Pancreas (tissue), 10 donors: ENCODE data around the gene SHC3. TPM values are rescaled to one million over a fixed set of nuclear protein-coding genes. Genes with fewer than 3 reads are reported as not detected.

Source experiments
- ATAC-seq, 4 donors: fragments of 200-7000 bp; cut with Tn5 transposase; one replicate each; pipeline versions ENCODE4 v1.8.0 to v1.9.1; 2020; ENCODE audit warnings: mild to moderate bottlenecking in 4 of 4, moderate library complexity in 4 of 4
- DNase-seq, 6 donors: peaks; one replicate each; pipeline ENCODE4 v3.0.0-alpha.2; 2020
- FAIRE-seq: peaks from 2 replicates; lab custom pipeline; 2012; peaks lifted over from hg19 to GRCh38; lab: Jason Lieb, UNC
- H3K27ac ChIP-seq, 4 donors: fragments of 200-600 bp; sonication (generic); 1 replicate in 3 of 4; 2 replicates in 1 of 4; pipeline versions ENCODE4 v1.5.0 to v1.8.0; 2020
- H3K27me3 ChIP-seq, 4 donors: fragments of 200-600 bp; one replicate each; pipeline ENCODE4 v1.8.0; 2021
- H3K36me3 ChIP-seq, 3 donors: fragments of 200-600 bp; sonication (generic) in 1 of 3; one replicate each; pipeline versions ENCODE4 v1.5.0 to v1.8.0; 2020 to 2021
- H3K4me1 ChIP-seq, 3 donors: fragments of 200-600 bp; one replicate each; pipeline ENCODE4 v1.8.0; 2021
- H3K4me3 ChIP-seq, 4 donors: fragments of 200-600 bp; sonication (generic) in 2 of 4; one replicate each; pipeline versions ENCODE4 v1.5.0 to v1.8.0; 2020 to 2021
- H3K9me3 ChIP-seq, 4 donors: fragments of 200-600 bp; one replicate each; pipeline ENCODE4 v1.8.0; 2021
- whole genome bisulfite sequencing, 2 donors: extraction: QIAGEN DNeasy Blood & Tissue Kit; methylation state at CpG; one replicate each; pipeline ENCODE4 v1.1.7; 2013; 5-methylcytosine and 5-hydroxymethylcytosine counted together
- intact Hi-C, 3 donors: fragments of 100-400 bp; cut with DNase I; formaldehyde crosslinking; loops; one replicate each; pipeline versions ENCODE4 v1.11.1 to v1.14.2; 2022
- polyA plus RNA-seq, 2 donors: library from polyadenylated mRNA; stranded (reverse); fragments of 200-250 nt; gene quantifications; one replicate each; pipeline ENCODE4 v1.2.3, GENCODE V29; 2013
- total RNA-seq, 6 donors: library from RNA; stranded (reverse); fragmentation: NEBNext Ultra II Directional in 4 of 6; extraction: Animal tissue kit (Norgen Biotek cat#: 25700) in 4 of 6; gene quantifications; one replicate each; pipeline versions ENCODE4 v1.2.1 to v1.2.4, GENCODE V29; 2021 to 2023
- TF ChIP-seq, protein P1 (sequence below), 4 donors: fragments of 200-600 bp; sonication (generic) in 3 of 4; IDR thresholded peaks; one replicate each; pipeline versions ENCODE4 v1.5.0 to v1.8.0; 2021; ENCODE audit warnings: antibody characterized with exemption in 4 of 4
- donor health status: healthy with polysubstance abuse.
- donor health status: DM: no; HTN: no; CAD: no; lungs with moderate emphysema.
- donor health status: DM: no; HTN: no; CAD: no.
- donor health status: control.
- donor health status: control.
- donor health status: Bipolar disorder and iron deficiency.
- donor health status: DM: yes; HTN: yes; CAD: no.
- donor health status: DM: no; HTN: no; CAD: no.
- donor health status: DM: no; HTN: no; CAD: no.
- donor health status: DM: yes; HTN: yes; CAD: no.

Gene SHC3
- total and polyA plus RNA-seq, 8 donors: 0.19 to 6.3 (median 1.8) TPM

- no peak overlapping the region for H3K27ac ChIP-seq
- peaks cover 0 to 5% (median 0%) of the 10 kb centered on the region in 4 donors for H3K9me3 ChIP-seq
- TF ChIP-seq, protein P1, sequence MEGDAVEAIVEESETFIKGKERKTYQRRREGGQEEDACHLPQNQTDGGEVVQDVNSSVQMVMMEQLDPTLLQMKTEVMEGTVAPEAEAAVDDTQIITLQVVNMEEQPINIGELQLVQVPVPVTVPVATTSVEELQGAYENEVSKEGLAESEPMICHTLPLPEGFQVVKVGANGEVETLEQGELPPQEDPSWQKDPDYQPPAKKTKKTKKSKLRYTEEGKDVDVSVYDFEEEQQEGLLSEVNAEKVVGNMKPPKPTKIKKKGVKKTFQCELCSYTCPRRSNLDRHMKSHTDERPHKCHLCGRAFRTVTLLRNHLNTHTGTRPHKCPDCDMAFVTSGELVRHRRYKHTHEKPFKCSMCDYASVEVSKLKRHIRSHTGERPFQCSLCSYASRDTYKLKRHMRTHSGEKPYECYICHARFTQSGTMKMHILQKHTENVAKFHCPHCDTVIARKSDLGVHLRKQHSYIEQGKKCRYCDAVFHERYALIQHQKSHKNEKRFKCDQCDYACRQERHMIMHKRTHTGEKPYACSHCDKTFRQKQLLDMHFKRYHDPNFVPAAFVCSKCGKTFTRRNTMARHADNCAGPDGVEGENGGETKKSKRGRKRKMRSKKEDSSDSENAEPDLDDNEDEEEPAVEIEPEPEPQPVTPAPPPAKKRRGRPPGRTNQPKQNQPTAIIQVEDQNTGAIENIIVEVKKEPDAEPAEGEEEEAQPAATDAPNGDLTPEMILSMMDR (IDR thresholded peaks at IDR 0.05): no peak
- H3K4me1 ChIP-seq: no peaks in the 10 kb centered on the region
- no peaks in the 10 kb centered on the region for H3K36me3 ChIP-seq
- 50 to 54% methylated on average over 5 of the region's 5 CpGs for WGBS, 2 donors
- ATAC-seq (no peak), FAIRE-seq (no peak), DNase-seq (no peak)
- no peak overlapping the region for H3K4me3 ChIP-seq
- H3K27me3 ChIP-seq: peaks cover 0 to 3% (median 0%) of the 10 kb centered on the region in 4 donors
- intact Hi-C loops: no loop called here
Measured at GRCh38 chr9:89195131-89195797, 16.6 kb upstream of the SHC3 start.

GRCh38 chr9:89194421-89195130, 16.0 kb upstream of the SHC3 start:
- Histone ChIP-seq H3K4me1 (no peaks in the 10 kb centered on the region), H3K27ac (no peak overlapping the region), H3K36me3 (no peaks in the 10 kb centered on the region), H3K27me3 (peaks cover 0 to 3% (median 0%) of the 10 kb centered on the region in 4 donors), H3K4me3 (no peak overlapping the region), H3K9me3 (peaks cover 0 to 5% (median 0%) of the 10 kb centered on the region in 4 donors)
- no peak for ATAC-seq
- no peak for FAIRE-seq
- intact Hi-C loops: no loop called here
- WGBS, 2 donors: 88 to 97% methylated on average over 4 of the region's 4 CpGs
- DNase-seq: no peak
- TF ChIP-seq, protein P1 (IDR thresholded peaks at IDR 0.05): no peak

GRCh38 chr9:89191004-89191403, 12.4 kb upstream of the SHC3 start:
- DNase-seq: no peak

DNA sequence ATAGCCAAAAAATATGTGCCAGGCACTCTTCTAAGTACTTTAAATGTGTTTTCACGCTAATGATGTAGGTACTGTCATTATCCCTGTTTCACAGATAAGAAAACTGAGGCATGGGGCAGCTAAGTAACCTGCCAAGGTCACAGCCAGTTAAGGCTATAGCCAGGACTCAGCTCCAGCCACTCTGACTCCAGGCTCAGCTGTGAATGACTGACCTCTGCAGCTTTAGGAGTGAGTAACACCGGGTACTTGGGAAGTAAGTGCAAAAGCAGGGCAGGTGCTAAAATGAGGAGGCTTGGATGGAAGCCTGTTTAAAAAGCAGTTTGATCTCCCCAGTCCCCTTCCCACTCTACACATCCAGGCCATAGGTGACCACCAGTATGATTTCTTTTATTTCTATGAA, 10.6 kb upstream of the SHC3 start:
- ATAC-seq: no peak
- intact Hi-C loops: no loop called here
- H3K9me3 ChIP-seq: no peaks in the 10 kb centered on the region
- 62 to 72% methylated on average over 2 of the region's 2 CpGs for WGBS, 2 donors
- H3K36me3 ChIP-seq: no peaks in the 10 kb centered on the region
- H3K27ac ChIP-seq: no peak overlapping the region
- H3K27me3 ChIP-seq: peaks cover 0 to 3% (median 0%) of the 10 kb centered on the region in 4 donors
- H3K4me3 ChIP-seq: no peak overlapping the region
- TF ChIP-seq, protein P1 (IDR thresholded peaks at IDR 0.05): no peak
- no peaks in the 10 kb centered on the region for H3K4me1 ChIP-seq
- FAIRE-seq: no peak
- DNase-seq: no peak

More at GRCh38 chr9:89191004-89191403, 12.4 kb upstream of the SHC3 start:
- no peaks in the 10 kb centered on the region for H3K4me1 ChIP-seq
- H3K27ac ChIP-seq: no peak overlapping the region
- H3K9me3 ChIP-seq: no peaks in the 10 kb centered on the region
- TF ChIP-seq, protein P1 (IDR thresholded peaks at IDR 0.05): no peak
- FAIRE-seq: no peak
- ATAC-seq: no peak
- peaks cover 0 to 3% (median 0%) of the 10 kb centered on the region in 4 donors for H3K27me3 ChIP-seq
- no peak overlapping the region for H3K4me3 ChIP-seq
- H3K36me3 ChIP-seq: no peaks in the 10 kb centered on the region
- intact Hi-C loops: no loop called here

GRCh38 chr9:89187950-89188349, 9.3 kb upstream of the SHC3 start:
- no peak overlapping the region for H3K27ac ChIP-seq
- no peak for FAIRE-seq

More at GRCh38 chr9:89187950-89188349, 9.3 kb upstream of the SHC3 start:
- 61 to 72% methylated on average over 1 of the region's 1 CpG for WGBS, 2 donors
- Histone ChIP-seq H3K9me3 (no peaks in the 10 kb centered on the region), H3K4me3 (no peak overlapping the region), H3K27me3 (no peaks in the 10 kb centered on the region), H3K4me1 (no peaks in the 10 kb centered on the region), H3K36me3 (no peaks in the 10 kb centered on the region)
- TF ChIP-seq, protein P1 (IDR thresholded peaks at IDR 0.05): no peak
- no peak for DNase-seq
- ATAC-seq: no peak
- intact Hi-C loops: no loop called here
